WTC11 (cell line): Measurements from ENCODE around the gene LYPD3. TPM values are rescaled to one million over a fixed set of nuclear protein-coding genes. Genes with fewer than 3 reads are reported as not detected.

Experiments used
- ATAC-seq: fragments of 200-7000 bp; cut with Tn5 transposase; 2 replicates; pipeline ENCODE4 v1.10.0; 2021; ENCODE audit warnings: mild to moderate bottlenecking, moderate library complexity
- CTCF ChIA-PET: fragments of 300-600 bp; sonication (Branson Sonifier 250); formaldehyde crosslinking; loops from one replicate; lab custom pipeline; 2021; ENCODE audit warnings: antibody characterized with exemption; lab: Charles Lee
- POLR2A ChIA-PET: fragments of 350-600 bp; sonication (Branson Sonifier 250); formaldehyde crosslinking; loops from one replicate; lab custom pipeline; 2021; ENCODE audit warnings: antibody characterized with exemption; lab: Charles Lee
- DNase-seq: peaks from one replicate; pipeline ENCODE4 v3.0.0; 2021; ENCODE audit warnings: low spot score
- H3K27ac Mint-ChIP-seq: 2 replicates; pipeline ENCODE4 v1.8.0; 2021; ENCODE audit warnings: mixed read lengths
- H3K27me3 Mint-ChIP-seq: 2 replicates; pipeline ENCODE4 v1.8.0; 2021; ENCODE audit warnings: low read depth, mild to moderate bottlenecking, moderate library complexity, mixed read lengths
- H3K36me3 Mint-ChIP-seq: 2 replicates; pipeline ENCODE4 v1.8.0; 2021; ENCODE audit warnings: mixed read lengths
- H3K4me1 Mint-ChIP-seq: 2 replicates; pipeline ENCODE4 v1.8.0; 2022; ENCODE audit warnings: mixed read lengths
- H3K4me3 Mint-ChIP-seq: 2 replicates; pipeline ENCODE4 v1.8.0; 2021; ENCODE audit warnings: mild to moderate bottlenecking, moderate library complexity, mixed read lengths
- H3K9me3 Mint-ChIP-seq: 2 replicates; pipeline ENCODE4 v1.8.0; 2021; ENCODE audit warnings: mixed read lengths
- ARID4B ChIP-seq: sonication (generic); formaldehyde crosslinking; IDR thresholded peaks from 2 replicates; pipeline ENCODE4 v1.8.0; 2023; ENCODE audit warnings: missing genetic modification reagents, mild to moderate bottlenecking, borderline replicate concordance
- ELF4 ChIP-seq: sonication (generic); formaldehyde crosslinking; IDR thresholded peaks from 2 replicates; pipeline ENCODE4 v1.8.1; 2022; ENCODE audit warnings: low read depth, mild to moderate bottlenecking, moderate library complexity, missing genetic modification reagents
- KAT7 ChIP-seq: sonication (generic); formaldehyde crosslinking; IDR thresholded peaks from 2 replicates; pipeline ENCODE4 v1.8.1; 2023; ENCODE audit warnings: missing genetic modification reagents, mild to moderate bottlenecking, borderline replicate concordance
- PRDM15 ChIP-seq: sonication (generic); formaldehyde crosslinking; IDR thresholded peaks from 2 replicates; pipeline ENCODE4 v1.8.0; 2022; ENCODE audit warnings: missing genetic modification reagents
- PRRX2 ChIP-seq: fragments of 250-450 bp; sonication (Bioruptor Pico); IDR thresholded peaks from 2 replicates; pipeline ENCODE4 v1.8.0; 2021; ENCODE audit warnings: mild to moderate bottlenecking
- SMAD3 ChIP-seq: sonication (generic); formaldehyde crosslinking; IDR thresholded peaks from 2 replicates; pipeline ENCODE4 v1.8.0; 2022; ENCODE audit warnings: missing genetic modification reagents, mild to moderate bottlenecking, borderline replicate concordance
- TEAD4 ChIP-seq: sonication (generic); formaldehyde crosslinking; IDR thresholded peaks from 2 replicates; pipeline ENCODE4 v1.8.0; 2022; ENCODE audit warnings: mild to moderate bottlenecking, missing genetic modification reagents
- ZNF121 ChIP-seq: sonication (generic); formaldehyde crosslinking; IDR thresholded peaks from 2 replicates; pipeline ENCODE4 v1.8.0; 2023; ENCODE audit warnings: missing genetic modification reagents
- ZNF219 ChIP-seq: sonication (generic); formaldehyde crosslinking; IDR thresholded peaks from 2 replicates; pipeline ENCODE4 v1.8.0; 2023; ENCODE audit warnings: missing genetic modification reagents, mild to moderate bottlenecking, borderline replicate concordance
- ZNF317 ChIP-seq: sonication (generic); formaldehyde crosslinking; IDR thresholded peaks from 2 replicates; pipeline ENCODE4 v1.8.1; 2023; ENCODE audit warnings: low read depth, mild to moderate bottlenecking, moderate library complexity, missing genetic modification reagents, borderline replicate concordance
- total RNA-seq: library from RNA; stranded (reverse); gene quantifications from 3 replicates; pipeline ENCODE4 v1.2.3, GENCODE V29; 2021
- TF ChIP-seq, protein P1 (sequence below): sonication (generic); formaldehyde crosslinking; IDR thresholded peaks from 2 replicates; pipeline ENCODE4 v1.8.1; 2023; ENCODE audit warnings: mild to moderate bottlenecking, missing genetic modification reagents, moderate library complexity
- TF ChIP-seq, protein P2 (sequence below): sonication (generic); formaldehyde crosslinking; IDR thresholded peaks from 2 replicates; pipeline ENCODE4 v1.8.1; 2022; ENCODE audit warnings: low read depth, mild to moderate bottlenecking, moderate library complexity, missing genetic modification reagents, borderline replicate concordance
- TF ChIP-seq, protein P3 (sequence below): sonication (generic); formaldehyde crosslinking; IDR thresholded peaks from 2 replicates; pipeline ENCODE4 v1.8.0; 2023; ENCODE audit warnings: mild to moderate bottlenecking, missing genetic modification reagents

The LYPD3 gene
- total RNA-seq, 1 experiment from 2014 or later: 3.8 TPM

DNA sequence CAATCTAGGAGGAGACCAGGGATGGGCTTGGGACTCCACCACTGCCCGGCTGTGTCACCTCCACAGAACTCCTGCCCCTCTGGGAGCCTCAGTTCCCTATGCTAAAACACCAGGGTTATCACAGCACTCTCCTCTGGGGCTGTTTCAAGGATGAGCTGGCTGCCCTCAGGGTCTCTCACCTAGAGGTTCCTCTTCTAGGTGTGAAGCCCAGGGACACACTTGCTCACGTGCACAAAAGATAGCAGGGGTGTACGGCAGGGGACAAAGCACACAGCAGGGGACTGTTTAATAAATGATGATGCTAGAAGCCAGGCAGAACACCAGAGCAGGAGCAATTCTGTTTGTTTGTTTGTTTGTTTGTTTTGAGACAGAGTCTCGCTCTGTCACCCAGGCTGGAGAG, 16.8 kb upstream of the LYPD3 start (continued):
- TF ChIP-seq ARID4B (CRISPR knock-in tag) (no peak), KAT7 (CRISPR knock-in tag) (no peak)

DNA sequence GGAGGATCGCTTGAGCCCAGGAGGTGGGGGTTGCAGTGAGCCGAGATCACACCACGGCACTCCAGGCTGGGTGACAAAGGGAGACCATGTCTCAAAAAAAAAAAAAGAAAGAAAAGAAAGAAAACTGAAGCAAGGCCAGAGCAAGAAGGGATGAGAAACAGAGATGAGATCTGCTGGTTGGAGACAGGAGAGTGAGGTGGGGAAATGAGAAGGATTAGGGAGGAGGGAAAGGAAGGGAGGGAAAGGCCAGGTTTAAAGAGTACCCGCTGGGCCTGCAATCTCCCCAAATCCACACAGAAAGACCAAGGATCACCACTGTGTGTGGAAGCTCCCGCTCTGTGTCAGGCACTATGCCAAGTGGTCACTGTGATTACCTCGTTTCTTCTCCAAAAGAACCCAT, 16.3 kb upstream of the LYPD3 start:
- H3K4me3 Mint-ChIP-seq: no peak overlapping the region
- CTCF ChIA-PET: interaction anchor here (0.9 kb wide), 1 partner anchor 38 kb away, joined by 3 read pairs; no protein-coding TSS in a partner anchor
- POLR2A ChIA-PET: no interaction called here
- TF ChIP-seq TEAD4 (CRISPR knock-in tag): no peak
- TF ChIP-seq, protein P1, sequence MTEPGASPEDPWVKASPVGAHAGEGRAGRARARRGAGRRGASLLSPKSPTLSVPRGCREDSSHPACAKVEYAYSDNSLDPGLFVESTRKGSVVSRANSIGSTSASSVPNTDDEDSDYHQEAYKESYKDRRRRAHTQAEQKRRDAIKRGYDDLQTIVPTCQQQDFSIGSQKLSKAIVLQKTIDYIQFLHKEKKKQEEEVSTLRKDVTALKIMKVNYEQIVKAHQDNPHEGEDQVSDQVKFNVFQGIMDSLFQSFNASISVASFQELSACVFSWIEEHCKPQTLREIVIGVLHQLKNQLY (CRISPR knock-in tag): no peak
- TF ChIP-seq PRDM15 (CRISPR knock-in tag): no peak
- TF ChIP-seq SMAD3: no peak
- no peak for TF ChIP-seq PRRX2
- TF ChIP-seq, protein P2, sequence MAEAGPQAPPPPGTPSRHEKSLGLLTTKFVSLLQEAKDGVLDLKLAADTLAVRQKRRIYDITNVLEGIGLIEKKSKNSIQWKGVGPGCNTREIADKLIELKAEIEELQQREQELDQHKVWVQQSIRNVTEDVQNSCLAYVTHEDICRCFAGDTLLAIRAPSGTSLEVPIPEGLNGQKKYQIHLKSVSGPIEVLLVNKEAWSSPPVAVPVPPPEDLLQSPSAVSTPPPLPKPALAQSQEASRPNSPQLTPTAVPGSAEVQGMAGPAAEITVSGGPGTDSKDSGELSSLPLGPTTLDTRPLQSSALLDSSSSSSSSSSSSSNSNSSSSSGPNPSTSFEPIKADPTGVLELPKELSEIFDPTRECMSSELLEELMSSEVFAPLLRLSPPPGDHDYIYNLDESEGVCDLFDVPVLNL (CRISPR knock-in tag): no peak
- TF ChIP-seq, all 79 proteins: peak for 0
- no peaks in the 10 kb centered on the region for H3K4me1 Mint-ChIP-seq
- H3K27me3 Mint-ChIP-seq: peaks cover 3% of the 10 kb centered on the region; the same call in 1 of the 2 replicates
- H3K9me3 Mint-ChIP-seq: no peaks in the 10 kb centered on the region
- H3K27ac Mint-ChIP-seq: no peak overlapping the region
- DNase-seq (no peak), ATAC-seq (no peak)
- H3K36me3 Mint-ChIP-seq: no peaks in the 10 kb centered on the region

- Mint-ChIP-seq H3K9me3 (no peaks in the 10 kb centered on the region), H3K4me1 (peaks cover under 1% of the 10 kb centered on the region; the same call in 1 of the 2 replicates), H3K27me3 (peaks cover 12% of the 10 kb centered on the region), H3K4me3 (no peak overlapping the region), H3K27ac (no peak overlapping the region), H3K36me3 (no peaks in the 10 kb centered on the region)
- no peak for DNase-seq
- ChIA-PET CTCF (interaction anchor here (0.5 to 2.5 kb wide), 3 partner anchors 21 to 39 kb away, joined by 3 to 9 read pairs (median 5); no protein-coding TSS in a partner anchor), POLR2A (no interaction called here)
- ATAC-seq: no peak
- TF ChIP-seq ELF4 (CRISPR knock-in tag): no peak
- no peak for TF ChIP-seq ZNF317 (CRISPR knock-in tag)
- TF ChIP-seq, protein P3, sequence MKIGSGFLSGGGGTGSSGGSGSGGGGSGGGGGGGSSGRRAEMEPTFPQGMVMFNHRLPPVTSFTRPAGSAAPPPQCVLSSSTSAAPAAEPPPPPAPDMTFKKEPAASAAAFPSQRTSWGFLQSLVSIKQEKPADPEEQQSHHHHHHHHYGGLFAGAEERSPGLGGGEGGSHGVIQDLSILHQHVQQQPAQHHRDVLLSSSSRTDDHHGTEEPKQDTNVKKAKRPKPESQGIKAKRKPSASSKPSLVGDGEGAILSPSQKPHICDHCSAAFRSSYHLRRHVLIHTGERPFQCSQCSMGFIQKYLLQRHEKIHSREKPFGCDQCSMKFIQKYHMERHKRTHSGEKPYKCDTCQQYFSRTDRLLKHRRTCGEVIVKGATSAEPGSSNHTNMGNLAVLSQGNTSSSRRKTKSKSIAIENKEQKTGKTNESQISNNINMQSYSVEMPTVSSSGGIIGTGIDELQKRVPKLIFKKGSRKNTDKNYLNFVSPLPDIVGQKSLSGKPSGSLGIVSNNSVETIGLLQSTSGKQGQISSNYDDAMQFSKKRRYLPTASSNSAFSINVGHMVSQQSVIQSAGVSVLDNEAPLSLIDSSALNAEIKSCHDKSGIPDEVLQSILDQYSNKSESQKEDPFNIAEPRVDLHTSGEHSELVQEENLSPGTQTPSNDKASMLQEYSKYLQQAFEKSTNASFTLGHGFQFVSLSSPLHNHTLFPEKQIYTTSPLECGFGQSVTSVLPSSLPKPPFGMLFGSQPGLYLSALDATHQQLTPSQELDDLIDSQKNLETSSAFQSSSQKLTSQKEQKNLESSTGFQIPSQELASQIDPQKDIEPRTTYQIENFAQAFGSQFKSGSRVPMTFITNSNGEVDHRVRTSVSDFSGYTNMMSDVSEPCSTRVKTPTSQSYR (CRISPR knock-in tag): no peak
- no peak for TF ChIP-seq ZNF219 (CRISPR knock-in tag)
- no peak for TF ChIP-seq ZNF121 (CRISPR knock-in tag)
Measured at GRCh38 chr19:43480574-43480973, 15.2 kb upstream of the LYPD3 start.
